Measurements from ENCODE around the gene MEGF6.
"Not testable (repeated sequence)": the region's sequence is repeated elsewhere in the genome, so short reads cannot be mapped to it uniquely, and the experiment has no call there.

The MEGF6 gene

DNA sequence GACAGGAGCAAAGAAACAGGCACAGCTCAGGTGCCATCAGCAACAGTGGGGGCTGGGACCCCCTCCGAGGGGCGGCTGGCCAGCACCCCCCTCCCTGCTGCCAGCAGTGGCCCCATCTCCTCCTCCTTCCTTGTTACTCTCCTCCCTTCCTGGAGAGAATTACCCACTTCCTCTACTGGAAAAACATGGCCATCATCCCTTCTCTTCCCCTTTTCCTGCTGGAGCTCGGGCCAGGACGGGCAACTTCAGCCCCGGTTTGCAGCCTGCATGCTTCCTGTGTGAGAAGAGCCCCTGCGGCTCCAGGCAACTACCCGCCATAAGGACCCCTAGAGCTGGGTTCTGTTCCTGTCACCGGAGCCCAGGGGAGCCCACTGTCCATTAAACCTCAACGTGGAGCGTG, 17.6 kb downstream of the MEGF6 start:
- DNase-seq, result no peak

DNA sequence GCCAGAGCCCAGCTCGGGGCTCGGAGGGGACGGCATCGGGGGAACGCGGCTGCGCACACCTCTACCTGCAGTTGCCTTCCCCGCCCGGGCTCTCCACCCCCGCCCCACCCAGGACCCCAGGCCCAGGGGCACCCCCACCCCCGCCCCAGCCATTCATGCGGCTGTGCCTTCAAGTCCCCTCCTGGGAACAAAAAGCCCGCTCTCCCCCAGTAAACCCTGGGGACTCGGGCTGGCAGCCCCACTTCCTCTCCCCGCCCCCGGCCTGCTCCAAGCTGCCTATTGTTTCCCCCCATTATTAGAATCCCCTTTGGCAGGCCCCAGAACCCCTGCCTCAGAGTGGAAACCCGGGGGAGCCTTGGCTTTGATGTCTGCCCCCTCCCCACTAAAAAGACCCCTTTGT, 18.0 kb downstream of the MEGF6 start:
- no peak for DNase-seq

- no peak for DNase-seq
Measured at GRCh38 chr1:3590951-3591865, 20.1 kb downstream of the MEGF6 start.

GRCh38 chr1:3590139-3590763, 21.1 kb downstream of the MEGF6 start:
- DNase-seq, result no peak

- no peak for DNase-seq
Measured at GRCh38 chr1:3588395-3588794, 22.9 kb downstream of the MEGF6 start.

GRCh38 chr1:3586986-3587759, 24.1 kb downstream of the MEGF6 start:
- DNase-seq, result no peak

GRCh38 chr1:3585940-3586568, 25.3 kb downstream of the MEGF6 start:
- no peak for DNase-seq

DNA sequence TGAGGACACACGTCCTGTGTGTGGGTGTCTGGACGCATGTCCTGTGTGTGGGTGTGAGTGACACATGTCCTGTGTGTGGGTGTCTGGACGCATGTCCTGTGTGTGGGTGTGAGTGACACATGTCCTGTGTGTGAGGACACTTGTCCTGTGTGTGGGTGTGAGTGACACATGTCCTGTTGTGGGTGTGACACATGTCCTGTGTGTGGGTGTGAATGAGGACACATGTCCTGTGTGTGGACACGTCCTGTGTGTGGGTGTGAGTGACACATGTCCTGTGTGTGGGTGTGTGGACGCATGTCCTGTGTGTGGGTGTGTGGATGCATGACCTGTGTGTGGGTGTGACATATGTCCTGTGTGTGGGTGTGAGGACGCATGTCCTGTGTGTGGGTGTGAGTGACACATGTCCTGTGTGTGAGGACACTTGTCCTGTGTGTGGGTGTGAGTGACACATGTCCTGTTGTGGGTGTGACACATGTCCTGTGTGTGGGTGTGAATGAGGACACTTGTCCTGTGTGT, 25.9 kb downstream of the MEGF6 start:
- DNase-seq, result not testable (repeated sequence)

- DNase-seq, result peak; percentile 9
Measured at GRCh38 chr1:3584915-3585314, 26.4 kb downstream of the MEGF6 start.

- not testable (repeated sequence) for DNase-seq
Measured at GRCh38 chr1:3583751-3584150, 27.6 kb downstream of the MEGF6 start.

DNA sequence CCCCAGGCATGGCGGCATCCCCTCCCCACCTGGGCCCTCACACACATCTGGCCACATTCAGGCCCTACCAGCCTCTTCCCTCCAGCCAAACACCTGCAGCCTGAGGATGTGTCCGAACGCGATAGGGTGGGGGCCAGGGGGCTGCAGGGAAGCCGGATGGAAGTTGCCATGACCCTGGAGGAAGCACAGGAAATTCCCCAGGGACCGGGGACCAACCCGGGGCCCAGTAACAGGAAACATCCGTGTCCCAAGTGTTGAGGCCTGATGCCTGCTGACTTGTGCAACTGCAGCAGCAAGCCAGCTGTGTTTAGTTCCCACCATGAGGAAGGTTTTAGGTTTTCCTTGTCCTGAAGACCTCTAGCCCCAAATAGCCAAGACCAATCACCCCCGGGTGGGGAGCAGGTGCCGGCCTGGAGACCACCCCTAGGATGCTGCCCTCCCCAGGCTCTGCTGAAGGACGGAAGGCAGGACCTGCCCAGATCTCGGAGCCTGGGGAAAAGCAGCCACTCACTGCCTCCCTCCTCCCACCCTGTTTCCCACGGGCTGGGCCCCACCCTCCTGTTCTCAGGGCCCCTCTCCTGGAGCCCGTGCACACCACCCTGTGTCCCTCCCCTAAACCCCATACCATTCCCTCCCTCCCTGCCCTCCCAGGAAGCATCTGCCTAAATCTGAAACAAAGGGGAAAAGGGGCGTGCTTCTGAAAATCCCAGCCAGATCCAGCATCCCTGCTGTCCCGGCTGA, 29.8 kb downstream of the MEGF6 start:
- no peak for DNase-seq

GRCh38 chr1:3580231-3580630, 31.1 kb downstream of the MEGF6 start:
- DNase-seq, result no peak

DNA sequence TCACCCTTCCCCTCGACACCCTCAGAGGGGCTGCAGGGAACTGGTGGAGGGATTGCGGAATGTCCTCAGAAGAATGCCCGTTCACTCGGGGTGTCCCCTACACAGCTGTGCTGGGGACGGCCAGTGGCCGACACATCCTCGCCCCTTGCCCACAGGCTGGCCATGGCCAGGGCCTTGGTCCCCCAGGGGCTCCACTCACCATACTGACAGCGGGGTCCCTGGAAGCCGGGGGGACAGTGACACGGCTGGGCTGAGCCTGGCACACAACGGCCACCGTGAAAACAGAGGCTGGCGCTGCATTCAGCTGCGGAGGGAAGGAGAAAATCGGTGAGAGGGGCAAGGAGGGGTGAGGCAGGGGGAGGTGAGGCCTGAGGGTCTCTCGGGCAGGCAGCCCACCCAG, 31.7 kb downstream of the MEGF6 start:
- no peak for DNase-seq

- no peak for DNase-seq
Measured at GRCh38 chr1:3578906-3579305, 32.4 kb downstream of the MEGF6 start.

GRCh38 chr1:3578433-3578805, 32.9 kb downstream of the MEGF6 start:
- no peak for DNase-seq

GRCh38 chr1:3577711-3578432, 33.4 kb downstream of the MEGF6 start:
- DNase-seq, result no peak

GRCh38 chr1:3577300-3577699, 34.0 kb downstream of the MEGF6 start:
- no peak for DNase-seq

DNA sequence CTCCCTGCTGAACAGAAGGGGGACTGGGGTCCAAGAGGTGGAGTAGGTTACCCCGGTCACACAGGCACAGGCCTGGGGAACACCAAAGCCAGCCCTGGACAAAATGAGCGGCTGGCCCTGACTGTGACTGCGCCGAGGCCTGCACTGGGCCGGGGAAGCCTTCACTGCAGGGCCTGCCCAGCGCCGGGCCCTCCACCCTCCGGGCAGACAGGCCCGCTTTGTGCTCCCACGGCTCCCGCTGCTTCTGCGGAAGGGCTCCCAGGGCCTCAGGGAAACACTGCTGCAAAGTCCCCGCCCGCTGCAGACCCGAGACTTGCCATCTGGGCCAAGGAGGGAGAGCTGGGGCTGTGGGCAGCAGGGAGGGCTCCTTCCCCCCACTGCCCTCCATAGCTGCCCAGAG, 35.3 kb downstream of the MEGF6 start:
- DNase-seq, result no peak

DNA sequence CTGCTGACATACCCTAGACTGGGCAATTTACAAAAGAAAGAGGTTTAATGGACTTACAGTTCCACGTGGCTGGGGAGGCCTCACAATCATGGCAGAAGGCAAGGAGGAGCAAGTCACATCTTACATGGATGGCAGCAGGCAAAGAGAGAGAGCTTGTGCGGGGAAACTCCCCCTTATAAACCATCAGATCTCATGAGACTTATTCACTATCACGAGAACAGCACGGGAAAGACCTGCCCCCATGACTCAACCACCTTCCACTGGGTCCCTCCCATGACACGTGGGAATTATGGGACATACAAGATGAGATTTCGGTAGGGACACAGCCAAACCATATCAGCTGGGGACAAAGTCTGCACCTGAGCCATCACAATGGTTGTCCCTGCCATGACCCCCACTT, 35.8 kb downstream of the MEGF6 start:
- not testable (repeated sequence) for DNase-seq

- DNase-seq, result no peak
Measured at GRCh38 chr1:3573500-3573899, 37.8 kb downstream of the MEGF6 start.

GRCh38 chr1:3572638-3573037, 38.7 kb downstream of the MEGF6 start:
- not testable (repeated sequence) for DNase-seq
